HepG2 (cell line): ENCODE results near the gene PRRT1B. TPM values are rescaled to one million over a fixed set of nuclear protein-coding genes. Genes with fewer than 3 reads are reported as not detected.
A peak's percentile ranks its signal among the peaks of the same experiment; 100 is the strongest.

ENCODE experiments used
- ATAC-seq: fragments of 200-7000 bp; cut with Tn5 transposase; 3 replicates; pipeline ENCODE4 v1.9.1; 2020; ENCODE audit warnings: mild to moderate bottlenecking, moderate library complexity
- BruUV-seq: library from RNA; stranded (reverse); fragments of 400-500 nt; replicated peaks from 2 replicates; lab custom pipeline; 2021; lab: Mats Ljungman, UMichigan
- CTCF ChIA-PET: fragments of 300-600 bp; formaldehyde crosslinking; extraction: SDS; loops from one replicate; lab custom pipeline; 2021; ENCODE audit warnings: low total read pairs, inconsistent platforms, low intra/inter-chr PET ratio; lab: Yijun Ruan, JAX
- POLR2A ChIA-PET: fragments of 350-600 bp; sonication (Branson Sonifier 250); formaldehyde crosslinking; loops from one replicate; lab custom pipeline; 2020; ENCODE audit warnings: antibody characterized with exemption, inconsistent platforms; lab: Yijun Ruan, JAX
- DNase-seq: peaks from one replicate; pipeline ENCODE4 v3.0.0-alpha.2; 2015; ENCODE audit warnings: low spot score
- FAIRE-seq: peaks from 3 replicates; lab custom pipeline; 2011; peaks lifted over from hg19 to GRCh38; lab: Jason Lieb, UNC
- H2AFZ ChIP-seq: one replicate; pipeline ENCODE4 v1.6.1; 2011; ENCODE audit warnings: low read length, inconsistent platforms
- H3K27ac ChIP-seq: fragments of 300-600 bp; 3 replicates; pipeline ENCODE4 v1.8.0; 2011; ENCODE audit warnings: mixed run types, mild to moderate bottlenecking, mixed read lengths, low read length, inconsistent platforms; ENCODE audit not compliant: insufficient read depth; ENCODE audit errors: extremely low read length
- H3K27me3 ChIP-seq, 2 experiments: fragments of 200-600 bp in 1 of 2; 2 replicates in 1 of 2; 3 replicates in 1 of 2; pipeline versions ENCODE4 v1.6.0 to v1.8.0; 2011; ENCODE audit warnings: low read length in 2 of 2, mild to moderate bottlenecking in 2 of 2, moderate library complexity in 2 of 2, inconsistent platforms in 1 of 2; ENCODE audit not compliant: insufficient read depth in 2 of 2, control insufficient read depth in 1 of 2
- H3K36me3 ChIP-seq, 2 experiments: fragments of 200-600 bp in 1 of 2; replicated peaks in 1 of 2; 2 replicates in 1 of 2; 3 replicates in 1 of 2; pipeline versions ENCODE4 v1.5.1 to v1.8.0; 2011; ENCODE audit warnings: low read length in 2 of 2, inconsistent platforms in 1 of 2; ENCODE audit not compliant: insufficient read depth in 2 of 2, control insufficient read depth in 1 of 2
- H3K4me1 ChIP-seq: 2 replicates; pipeline ENCODE4 v1.5.1; 2012; ENCODE audit warnings: low read length, inconsistent platforms; ENCODE audit not compliant: insufficient read depth
- H3K4me2 ChIP-seq: 2 replicates; pipeline ENCODE4 v1.6.0; 2011; ENCODE audit warnings: low read depth, low read length, inconsistent platforms
- H3K4me3 ChIP-seq, 3 experiments: fragments of 200-600 bp in 1 of 3; sonication (generic), shearing (Covaris generic) in 1 of 3; replicated peaks in 1 of 3; 2 replicates each; pipeline ENCODE4 v1.5.1; 2011 to 2016; ENCODE audit warnings: low read length in 3 of 3, inconsistent platforms in 2 of 3, low read depth in 2 of 3, mild to moderate bottlenecking in 2 of 3, control low read depth in 1 of 3, mixed read lengths in 1 of 3; ENCODE audit not compliant: insufficient read depth in 1 of 3
- H3K79me2 ChIP-seq: one replicate; pipeline ENCODE4 v1.6.1; 2011; ENCODE audit warnings: low read length, inconsistent platforms; ENCODE audit not compliant: insufficient read depth
- H3K9ac ChIP-seq: 2 replicates; pipeline ENCODE4 v1.6.0; 2011; ENCODE audit warnings: mild to moderate bottlenecking, low read depth, low read length, inconsistent platforms; ENCODE audit not compliant: insufficient read depth
- H3K9me3 ChIP-seq: 2 replicates; pipeline ENCODE4 v1.5.1; 2012; ENCODE audit warnings: mild to moderate bottlenecking, low read length
- H4K20me1 ChIP-seq: 2 replicates; pipeline ENCODE4 v1.6.0; 2011; ENCODE audit warnings: inconsistent platforms, mild to moderate bottlenecking, low read length, moderate library complexity; ENCODE audit not compliant: insufficient read depth
- AGO2 ChIP-seq: fragments of 200-400 bp; formaldehyde crosslinking; optimal IDR thresholded peaks from 2 replicates; pipeline ENCODE3; 2017; ENCODE audit warnings: mild to moderate bottlenecking, low read depth, low read length, moderate library complexity
- ARHGAP35 ChIP-seq: sonication (generic); formaldehyde crosslinking; IDR thresholded peaks from 2 replicates; pipeline ENCODE4 v1.9.0; 2022; ENCODE audit warnings: mild to moderate bottlenecking, inconsistent platforms, moderate library complexity, missing genetic modification reagents, borderline replicate concordance
- GPN1 ChIP-seq: sonication (generic); formaldehyde crosslinking; IDR thresholded peaks from 2 replicates; pipeline ENCODE4 v1.5.1; 2020; ENCODE audit warnings: missing genetic modification reagents, borderline replicate concordance
- JUN ChIP-seq: sonication (generic); formaldehyde crosslinking; IDR thresholded peaks from 2 replicates; pipeline ENCODE4 v1.4.0; 2020; ENCODE audit warnings: mild to moderate bottlenecking, missing genetic modification reagents
- NONO ChIP-seq, 2 experiments: fragments of 450-650 bp in 1 of 2; sonication (generic) in 1 of 2; formaldehyde crosslinking in 1 of 2; IDR thresholded peaks in 1 of 2; conservative IDR thresholded peaks in 1 of 2; 2 replicates each; pipeline versions ENCODE4 v1.6.1 to v1.8.0; 2017 to 2022; ENCODE audit warnings: mild to moderate bottlenecking in 1 of 2, missing genetic modification reagents in 1 of 2, moderate library complexity in 1 of 2
- ONECUT2 ChIP-seq: sonication (generic); formaldehyde crosslinking; IDR thresholded peaks from 2 replicates; pipeline ENCODE4 v1.4.0; 2020; ENCODE audit warnings: missing genetic modification reagents
- POLR2A ChIP-seq, 2 experiments: IDR thresholded peaks; 2 replicates each; pipeline ENCODE4 v1.6.1; 2011; ENCODE audit warnings: low read depth in 2 of 2, low read length in 2 of 2, mild to moderate bottlenecking in 1 of 2, moderate library complexity in 1 of 2; ENCODE audit not compliant: insufficient read depth in 1 of 2
- POLR2AphosphoS5 ChIP-seq: IDR thresholded peaks from 2 replicates; pipeline ENCODE4 v1.6.1; 2012; ENCODE audit warnings: low read depth, low read length
- POLR2G ChIP-seq: fragments of 200-400 bp; formaldehyde crosslinking; IDR thresholded peaks from 2 replicates; pipeline ENCODE4 v1.6.1; 2018; ENCODE audit warnings: mild to moderate bottlenecking, low read depth, low read length, moderate library complexity
- RBM22 ChIP-seq: fragments of 200-400 bp; formaldehyde crosslinking; optimal IDR thresholded peaks from 2 replicates; pipeline ENCODE3; 2017; ENCODE audit warnings: mild to moderate bottlenecking, low read length, moderate library complexity
- ZFX ChIP-seq: sonication (generic); formaldehyde crosslinking; IDR thresholded peaks from 2 replicates; pipeline ENCODE4 v1.4.0; 2020; ENCODE audit warnings: mild to moderate bottlenecking, low read depth, missing genetic modification reagents, moderate library complexity
- ZFY ChIP-seq: sonication (generic); formaldehyde crosslinking; IDR thresholded peaks from 2 replicates; pipeline ENCODE4 v1.4.0; 2020; ENCODE audit warnings: missing genetic modification reagents
- ZNF614 ChIP-seq: IDR thresholded peaks from 2 replicates; pipeline ENCODE4 v1.6.1; 2018; ENCODE audit warnings: missing biosample characterization, missing genetic modification reagents, inconsistent platforms, borderline replicate concordance
- ZNF766 ChIP-seq: sonication (generic); formaldehyde crosslinking; IDR thresholded peaks from 2 replicates; pipeline ENCODE4 v1.5.0; 2020; ENCODE audit warnings: missing genetic modification reagents, borderline replicate concordance
- WGBS: methylation state at CpG from one replicate; pipeline ENCODE4 v1.1.6; 2017; ENCODE audit warnings: low lambda C conversion rate; 5-methylcytosine and 5-hydroxymethylcytosine counted together
- in situ Hi-C: cut with HindIII; loops from 2 replicates; pipeline ENCODE4 v1.10.0; 2017; ENCODE audit warnings: low pct_unique_long_range_greater_than_20kb; ENCODE audit not compliant: extremely low pct_ligation_motif_present
- intact Hi-C: fragments of 100-400 bp; cut with micrococcal nuclease; formaldehyde crosslinking; loops from one replicate; pipeline ENCODE4 v1.10.0; 2022; ENCODE audit not compliant: unreplicated experiment
- polyA plus RNA-seq, 8 experiments: library from polyadenylated mRNA; depleted of rRNA in 3 of 8; stranded (reverse) in 7 of 8; unstranded in 1 of 8; fragments of >200 nt; fragmentation: Illumina TruSeq in 4 of 8; extraction: Trizol in 4 of 8; gene quantifications; 2 replicates each; pipeline versions ENCODE4 v1.2.1 to v1.2.3, GENCODE V29; 2011 to 2016; ENCODE audit warnings: low read depth in 4 of 8, missing spikeins in 1 of 8, mixed read lengths in 1 of 8; ENCODE audit not compliant: insufficient read depth in 1 of 8
- total RNA-seq, 5 experiments: library from RNA; depleted of rRNA; stranded (reverse); fragments of >200 nt; fragmentation: Illumina TruSeq; extraction: Trizol; gene quantifications; 2 replicates each; pipeline ENCODE4 v1.2.3, GENCODE V29; 2016; ENCODE audit warnings: low read depth in 1 of 5

The PRRT1B gene
- total and polyA plus RNA-seq, 2 of the 13 experiments (the other 11 are each of a cell fraction or from before 2014, with no cell fraction given) = not detected

GRCh38 chr9:131523086-131523388 is 22.3 kb upstream of the PRRT1B start:
- H3K4me3 ChIP-seq = no peak overlapping the region
- in situ Hi-C loops = no loop called here
- no peak overlapping the region for H2AFZ ChIP-seq
- no TSS peak for BruUV-seq
- TF ChIP-seq ONECUT2 (CRISPR knock-in tag) (no peak), ZNF766 (no peak), ARHGAP35 (no peak), ZFY (no peak), POLR2A (IDR thresholded peaks at IDR 0.05; ENCODE audit: insufficient read depth in 1 of 2, low read depth in 2 of 2, low read length in 2 of 2) (0 out of 4 replicates have a peak, but pooled peaks of 1 of the 2 experiments have one; percentile 6), POLR2G (0 out of 2 replicates have a peak, but pooled peaks have one; percentile 5), AGO2 (peak; percentile 44)
- H3K9me3 ChIP-seq = no peaks in the 10 kb centered on the region
- intact Hi-C loops = no loop called here
- H3K4me2 ChIP-seq = no peak overlapping the region
- no peaks in the 10 kb centered on the region for H4K20me1 ChIP-seq
- ATAC-seq (no peak), FAIRE-seq (no peak), DNase-seq (no peak)
- no peaks in the 10 kb centered on the region for H3K79me2 ChIP-seq
- WGBS = 97% methylated on average over 9 of the region's 9 CpGs
- H3K4me1 ChIP-seq = no peaks in the 10 kb centered on the region
- ChIA-PET CTCF (no interaction called here), POLR2A (no interaction called here)
- peaks cover 19 to 48% of the 10 kb centered on the region in 2 experiments for H3K36me3 ChIP-seq
- H3K9ac ChIP-seq = no peak overlapping the region
- no peak overlapping the region for H3K27ac ChIP-seq
- no peaks in the 10 kb centered on the region for H3K27me3 ChIP-seq

- H3K36me3 ChIP-seq = peaks cover 19 to 48% of the 10 kb centered on the region in 2 experiments; a peak in 4 of 5 replicates
- ATAC-seq (no peak), FAIRE-seq (no peak)
- in situ Hi-C loops = no loop called here
- CTCF ChIA-PET = no interaction called here
- H4K20me1 ChIP-seq = no peaks in the 10 kb centered on the region
- TF ChIP-seq JUN (CRISPR knock-in tag) (no peak), AGO2 (peak; percentile 75), NONO (IDR thresholded peaks at IDR 0.05) (no peak), NONO (CRISPR knock-in tag; conservative IDR thresholded peaks at IDR 0.05) (0 out of 2 replicates have a peak, but pooled peaks have one; percentile 6), POLR2G (0 out of 2 replicates have a peak, but pooled peaks have one; percentile 8), POLR2AphosphoS5 (0 out of 2 replicates have a peak, but pooled peaks have one; percentile 26), ZNF614 (CRISPR knock-in tag) (no peak), GPN1 (CRISPR knock-in tag) (no peak), RBM22 (peak; percentile 4), ZFX (CRISPR knock-in tag) (peak; percentile 23; the same call in 1 of the 2 replicates)
- TF ChIP-seq, all 625 proteins: peak for 6
- Histone ChIP-seq H3K9ac (no peak overlapping the region), H3K9me3 (no peaks in the 10 kb centered on the region), H3K79me2 (no peaks in the 10 kb centered on the region), H3K4me2 (no peak overlapping the region), H3K4me1 (no peaks in the 10 kb centered on the region), H3K27ac (no peak overlapping the region), H3K27me3 (no peaks in the 10 kb centered on the region), H3K4me3 (no peak overlapping the region), H2AFZ (no peak overlapping the region)
- DNase-seq = no peak
- POLR2A ChIA-PET = no interaction called here
- intact Hi-C loops = no loop called here
- no TSS peak for BruUV-seq
- WGBS = 91% methylated on average over 21 of the region's 29 CpGs
Observed at GRCh38 chr9:131523451-131524435, 21.6 kb upstream of the PRRT1B start.
